HG03439 (cell line): ENCODE measurements around the gene GRIN3B.

ENCODE experiments used
- ATAC-seq: cut with Tn5 transposase; IDR thresholded peaks from one replicate; pipeline ENCODE4 v1.9.1; 2021; ENCODE audit warnings: mild to moderate bottlenecking, moderate library complexity; ENCODE audit not compliant: unreplicated experiment

The GRIN3B gene

GRCh38 chr19:964116-964520 lies 36.1 kb upstream of the GRIN3B start:
- ATAC-seq: no peak

- no peak for ATAC-seq
Measured at GRCh38 chr19:964761-965694, 35.2 kb upstream of the GRIN3B start.

GRCh38 chr19:966485-967088 lies 33.6 kb upstream of the GRIN3B start:
- no peak for ATAC-seq

- ATAC-seq: no peak
Measured at GRCh38 chr19:970695-971094, 29.5 kb upstream of the GRIN3B start.

- no peak for ATAC-seq
Measured at GRCh38 chr19:971795-972194, 28.4 kb upstream of the GRIN3B start.

- no peak for ATAC-seq
Measured at GRCh38 chr19:972281-972680, 27.9 kb upstream of the GRIN3B start.

- no peak for ATAC-seq
Measured at GRCh38 chr19:973726-974563, 26.3 kb upstream of the GRIN3B start.

- no peak for ATAC-seq
Measured at GRCh38 chr19:974564-975257, 25.5 kb upstream of the GRIN3B start.

GRCh38 chr19:976476-976875 lies 23.7 kb upstream of the GRIN3B start:
- no peak for ATAC-seq

- ATAC-seq: no peak
Measured at GRCh38 chr19:977058-977464, 23.2 kb upstream of the GRIN3B start.

GRCh38 chr19:979318-979741 lies 20.9 kb upstream of the GRIN3B start:
- ATAC-seq: no peak

- no peak for ATAC-seq
Measured at GRCh38 chr19:980133-980998, 19.9 kb upstream of the GRIN3B start.

GRCh38 chr19:982567-983170 lies 17.6 kb upstream of the GRIN3B start:
- ATAC-seq: peak; percentile 44

GRCh38 chr19:984165-984967 lies 15.9 kb upstream of the GRIN3B start, which contains the start of gene WDR18:
Gene WDR18, plus strand, starts transcription at chr19:984345. Its CDS starts 9 bp downstream, at chr19:984354.
- peak; percentile 74 for ATAC-seq

- ATAC-seq: no peak
Measured at GRCh38 chr19:986083-986482, 14.1 kb upstream of the GRIN3B start.

GRCh38 chr19:988081-988480 lies 12.1 kb upstream of the GRIN3B start:
- ATAC-seq: no peak

GRCh38 chr19:988510-988909 lies 11.7 kb upstream of the GRIN3B start:
- ATAC-seq: no peak

- ATAC-seq: no peak
Measured at GRCh38 chr19:989381-990081, 10.7 kb upstream of the GRIN3B start.
